Uterus (tissue), 2 donors: ENCODE measurements around the gene PYGM.

Source experiments
- POLR2A ChIP-seq, 2 donors: fragments of 450-650 bp; IDR thresholded peaks; one replicate each; pipeline ENCODE4 v1.6.1; 2016; ENCODE audit warnings: antibody characterized with exemption in 2 of 2, mild to moderate bottlenecking in 1 of 2, moderate library complexity in 1 of 2
- TF ChIP-seq, protein P1 (sequence below), 4 experiments: fragments of 200-600 bp in 2 of 4; fragments of 450-650 bp in 2 of 4; sonication (generic) in 2 of 4; IDR thresholded peaks; one replicate each; pipeline ENCODE4 v1.5.1; 2016 to 2019; ENCODE audit warnings: antibody characterized with exemption in 4 of 4, mild to moderate bottlenecking in 2 of 4, moderate library complexity in 1 of 4

- TF ChIP-seq, protein P1, sequence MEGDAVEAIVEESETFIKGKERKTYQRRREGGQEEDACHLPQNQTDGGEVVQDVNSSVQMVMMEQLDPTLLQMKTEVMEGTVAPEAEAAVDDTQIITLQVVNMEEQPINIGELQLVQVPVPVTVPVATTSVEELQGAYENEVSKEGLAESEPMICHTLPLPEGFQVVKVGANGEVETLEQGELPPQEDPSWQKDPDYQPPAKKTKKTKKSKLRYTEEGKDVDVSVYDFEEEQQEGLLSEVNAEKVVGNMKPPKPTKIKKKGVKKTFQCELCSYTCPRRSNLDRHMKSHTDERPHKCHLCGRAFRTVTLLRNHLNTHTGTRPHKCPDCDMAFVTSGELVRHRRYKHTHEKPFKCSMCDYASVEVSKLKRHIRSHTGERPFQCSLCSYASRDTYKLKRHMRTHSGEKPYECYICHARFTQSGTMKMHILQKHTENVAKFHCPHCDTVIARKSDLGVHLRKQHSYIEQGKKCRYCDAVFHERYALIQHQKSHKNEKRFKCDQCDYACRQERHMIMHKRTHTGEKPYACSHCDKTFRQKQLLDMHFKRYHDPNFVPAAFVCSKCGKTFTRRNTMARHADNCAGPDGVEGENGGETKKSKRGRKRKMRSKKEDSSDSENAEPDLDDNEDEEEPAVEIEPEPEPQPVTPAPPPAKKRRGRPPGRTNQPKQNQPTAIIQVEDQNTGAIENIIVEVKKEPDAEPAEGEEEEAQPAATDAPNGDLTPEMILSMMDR (IDR thresholded peaks at IDR 0.05) = no peak
- no peak for TF ChIP-seq POLR2A (IDR thresholded peaks at IDR 0.05)
Measured at GRCh38 chr11:64776875-64777274, 17.1 kb upstream of the PYGM start.
